Thyroid gland (tissue), 4 donors: ENCODE measurements around the gene UCHL1.

Experiments
- POLR2A ChIP-seq, 2 donors: fragments of 450-650 bp; IDR thresholded peaks; one replicate each; pipeline ENCODE4 v1.6.1; 2017; ENCODE audit warnings: antibody characterized with exemption in 2 of 2, mild to moderate bottlenecking in 2 of 2, moderate library complexity in 1 of 2
- TF ChIP-seq, protein P1 (sequence below), 6 experiments: fragments of 200-600 bp in 3 of 6; fragments of 450-650 bp in 3 of 6; sonication (generic) in 3 of 6; IDR thresholded peaks; one replicate each; pipeline ENCODE4 v1.5.1; 2016 to 2019; ENCODE audit warnings: antibody characterized with exemption in 6 of 6, mild to moderate bottlenecking in 2 of 6, inconsistent platforms in 1 of 6, moderate library complexity in 1 of 6

DNA sequence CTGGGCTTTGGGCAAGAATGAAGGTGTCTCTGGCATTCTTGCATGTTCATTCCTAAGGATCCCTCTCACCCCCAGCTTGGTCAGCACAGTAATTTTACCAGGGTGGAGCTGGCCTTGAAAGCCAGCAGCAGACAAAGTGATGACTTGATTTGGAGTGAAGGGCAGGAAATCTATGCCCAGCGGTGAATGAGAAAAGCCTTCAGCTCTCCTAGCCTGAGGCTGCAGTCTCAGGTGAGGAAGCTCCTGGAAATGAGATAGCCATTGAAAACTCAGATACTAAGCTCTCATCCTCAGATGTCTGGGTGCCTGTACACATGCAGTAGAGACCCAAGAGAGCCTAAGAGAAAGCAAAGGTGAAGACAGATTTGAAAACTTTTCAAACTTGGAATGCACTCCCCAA, 10.7 kb upstream of the UCHL1 start:
- TF ChIP-seq, protein P1, sequence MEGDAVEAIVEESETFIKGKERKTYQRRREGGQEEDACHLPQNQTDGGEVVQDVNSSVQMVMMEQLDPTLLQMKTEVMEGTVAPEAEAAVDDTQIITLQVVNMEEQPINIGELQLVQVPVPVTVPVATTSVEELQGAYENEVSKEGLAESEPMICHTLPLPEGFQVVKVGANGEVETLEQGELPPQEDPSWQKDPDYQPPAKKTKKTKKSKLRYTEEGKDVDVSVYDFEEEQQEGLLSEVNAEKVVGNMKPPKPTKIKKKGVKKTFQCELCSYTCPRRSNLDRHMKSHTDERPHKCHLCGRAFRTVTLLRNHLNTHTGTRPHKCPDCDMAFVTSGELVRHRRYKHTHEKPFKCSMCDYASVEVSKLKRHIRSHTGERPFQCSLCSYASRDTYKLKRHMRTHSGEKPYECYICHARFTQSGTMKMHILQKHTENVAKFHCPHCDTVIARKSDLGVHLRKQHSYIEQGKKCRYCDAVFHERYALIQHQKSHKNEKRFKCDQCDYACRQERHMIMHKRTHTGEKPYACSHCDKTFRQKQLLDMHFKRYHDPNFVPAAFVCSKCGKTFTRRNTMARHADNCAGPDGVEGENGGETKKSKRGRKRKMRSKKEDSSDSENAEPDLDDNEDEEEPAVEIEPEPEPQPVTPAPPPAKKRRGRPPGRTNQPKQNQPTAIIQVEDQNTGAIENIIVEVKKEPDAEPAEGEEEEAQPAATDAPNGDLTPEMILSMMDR (IDR thresholded peaks at IDR 0.05), result no peak
- TF ChIP-seq POLR2A (IDR thresholded peaks at IDR 0.05), result no peak
